Hematopoietic multipotent progenitor cell treated with erythropoietin and hydrocortisone succinate and interleukin-3 and kit ligand, for 8 days (in vitro differentiated cells): Measurements from ENCODE around the gene GSDME.
"Not testable (repeated sequence)": the region's sequence is repeated elsewhere in the genome, so short reads cannot be mapped to it uniquely, and the experiment has no call there.

Experiments used
- DNase-seq: peaks from one replicate; pipeline ENCODE4 v3.0.0-alpha.2; 2015

The GSDME gene

DNA sequence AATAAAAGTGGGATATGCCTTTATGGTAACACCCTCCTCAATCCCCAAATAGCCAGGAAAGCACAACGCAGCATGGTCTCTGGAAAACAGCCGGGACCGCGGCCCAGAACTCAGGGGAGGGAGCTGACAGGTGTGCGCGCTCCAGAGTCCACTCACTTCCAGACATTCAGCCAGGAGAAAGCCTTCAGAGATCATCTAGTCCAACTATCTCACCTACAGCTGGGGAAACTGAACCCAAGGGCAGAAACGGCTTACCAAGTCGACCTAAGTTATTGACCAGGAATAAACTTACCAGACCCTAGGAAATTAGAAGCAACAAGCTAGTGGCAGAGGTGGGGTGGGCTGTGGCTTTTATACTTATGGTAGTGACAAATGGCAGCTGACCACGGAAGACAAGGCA is 16.4 kb downstream of the GSDME start:
- DNase-seq: no peak

DNA sequence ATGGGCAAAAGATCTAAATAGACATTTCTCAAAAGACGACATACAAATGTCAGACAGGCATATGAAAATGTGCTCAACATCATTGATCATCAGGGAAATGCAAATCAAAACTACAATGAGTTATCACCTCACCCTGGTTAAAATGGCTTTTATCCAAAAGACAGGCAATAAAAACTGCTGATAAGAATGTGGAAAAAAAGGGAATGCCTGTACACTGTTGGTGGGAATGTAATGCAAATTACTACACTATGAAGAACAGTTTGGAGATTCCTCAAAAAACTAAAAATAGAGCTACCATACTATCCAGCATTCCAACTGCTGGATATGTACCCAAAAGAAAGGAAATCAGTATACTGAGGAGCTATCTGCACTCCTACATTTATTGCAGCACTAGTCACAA is 18.0 kb downstream of the GSDME start:
- no peak for DNase-seq

DNA sequence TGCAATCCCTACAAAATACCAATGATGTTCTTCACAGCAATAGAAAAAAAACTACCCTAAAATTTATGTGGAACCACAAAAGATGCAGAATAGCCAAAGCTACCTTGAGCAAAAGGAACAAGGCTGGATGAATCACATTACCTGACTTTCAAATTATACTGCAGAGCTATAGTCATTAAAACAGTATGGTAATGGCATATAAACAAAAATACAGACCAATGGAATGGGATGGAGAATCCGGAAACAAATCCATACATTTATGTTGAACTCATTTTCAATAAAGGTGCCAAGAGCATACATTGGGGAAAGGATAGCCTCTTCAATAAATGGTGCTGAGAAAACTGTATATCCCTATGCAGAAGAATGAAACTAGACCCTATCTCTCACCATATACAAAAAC is 18.7 kb downstream of the GSDME start:
- DNase-seq: no peak

DNA sequence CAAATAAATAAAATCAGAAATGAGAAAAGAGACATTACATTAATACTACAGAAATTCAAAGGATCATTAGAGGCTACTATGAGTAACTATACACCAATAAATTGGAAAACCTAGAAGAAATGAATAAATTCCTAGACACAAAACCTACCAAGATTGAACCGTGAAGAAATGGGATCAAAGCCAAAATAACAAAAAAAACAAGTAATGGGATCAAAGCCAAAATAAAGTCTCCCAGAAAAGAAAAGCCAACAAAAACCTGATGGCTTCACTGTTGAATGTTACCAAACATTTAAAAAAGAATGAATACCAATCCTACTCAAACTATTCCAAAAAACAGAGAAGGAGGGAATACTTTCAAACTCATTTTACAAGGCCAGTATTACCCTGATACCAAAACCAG is 20.0 kb downstream of the GSDME start:
- DNase-seq: no peak

DNA sequence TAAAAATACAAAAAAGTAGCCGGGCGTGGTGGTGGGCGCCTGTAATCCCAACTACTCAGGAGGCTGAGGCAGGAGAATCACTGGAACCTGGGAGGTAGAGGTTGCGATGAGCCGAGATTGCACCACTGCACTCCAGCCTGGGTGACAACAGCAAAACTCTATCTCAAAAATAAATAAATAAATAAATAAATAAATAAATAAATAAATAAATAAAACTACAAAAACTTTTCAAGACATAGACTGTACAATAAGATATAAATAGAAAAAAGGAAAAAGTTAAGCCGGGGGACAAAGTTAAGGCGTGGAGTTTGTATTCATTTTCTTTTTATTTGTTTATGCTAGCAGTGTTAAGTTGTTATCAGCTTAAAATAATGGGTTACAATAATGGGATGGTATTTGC is 21.7 kb downstream of the GSDME start:
- not testable (repeated sequence) for DNase-seq

DNA sequence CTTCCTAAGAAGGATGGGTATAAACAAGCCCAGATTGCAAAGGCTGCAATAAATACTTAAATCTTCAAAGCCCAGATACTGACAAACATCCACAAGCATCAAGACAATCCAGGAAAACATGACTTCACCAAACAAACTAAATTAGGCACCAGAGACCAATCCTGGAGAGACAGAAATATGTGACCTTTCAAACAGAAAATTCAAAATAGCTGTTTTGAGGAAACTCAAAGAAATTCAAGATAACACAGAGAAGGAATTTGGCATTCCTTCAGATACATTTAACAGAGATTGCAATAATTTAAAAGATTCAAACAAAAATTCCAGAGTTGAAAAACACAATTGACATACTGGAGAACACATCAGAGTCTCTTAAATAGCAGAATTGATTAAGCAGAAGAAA is 23.0 kb downstream of the GSDME start:
- no peak for DNase-seq

DNA sequence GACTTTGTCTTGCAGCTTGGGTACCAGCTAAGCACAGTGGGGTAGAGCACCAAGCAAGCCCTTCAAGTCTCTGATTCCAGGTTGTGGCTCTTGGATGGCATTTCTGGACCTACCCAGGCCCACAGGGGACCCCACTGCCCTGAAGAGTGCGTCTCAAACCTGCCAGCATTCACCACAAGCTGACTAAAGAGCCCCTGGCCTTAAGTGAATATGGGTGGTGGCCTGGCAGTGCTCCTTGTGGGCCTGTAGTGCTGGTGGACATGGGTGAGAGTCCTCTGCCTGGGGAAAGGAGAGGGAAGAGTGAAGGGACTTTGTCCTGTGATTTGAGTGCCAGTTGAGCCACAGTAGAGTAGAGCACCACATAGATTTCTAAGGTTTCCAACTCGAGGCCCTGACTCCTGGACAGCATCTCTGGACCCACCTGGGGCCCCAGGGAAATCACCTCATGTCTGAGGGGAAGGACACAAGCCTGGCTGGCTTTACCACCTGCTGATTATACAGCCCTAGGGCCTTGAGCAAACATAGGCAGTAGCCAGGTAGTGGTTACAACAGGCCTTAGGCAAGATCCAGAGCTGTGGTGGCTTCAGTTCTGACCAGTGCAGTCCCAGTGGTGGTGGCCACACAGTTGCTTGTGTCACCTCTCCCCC is 23.7 kb downstream of the GSDME start:
- DNase-seq: no peak

DNA sequence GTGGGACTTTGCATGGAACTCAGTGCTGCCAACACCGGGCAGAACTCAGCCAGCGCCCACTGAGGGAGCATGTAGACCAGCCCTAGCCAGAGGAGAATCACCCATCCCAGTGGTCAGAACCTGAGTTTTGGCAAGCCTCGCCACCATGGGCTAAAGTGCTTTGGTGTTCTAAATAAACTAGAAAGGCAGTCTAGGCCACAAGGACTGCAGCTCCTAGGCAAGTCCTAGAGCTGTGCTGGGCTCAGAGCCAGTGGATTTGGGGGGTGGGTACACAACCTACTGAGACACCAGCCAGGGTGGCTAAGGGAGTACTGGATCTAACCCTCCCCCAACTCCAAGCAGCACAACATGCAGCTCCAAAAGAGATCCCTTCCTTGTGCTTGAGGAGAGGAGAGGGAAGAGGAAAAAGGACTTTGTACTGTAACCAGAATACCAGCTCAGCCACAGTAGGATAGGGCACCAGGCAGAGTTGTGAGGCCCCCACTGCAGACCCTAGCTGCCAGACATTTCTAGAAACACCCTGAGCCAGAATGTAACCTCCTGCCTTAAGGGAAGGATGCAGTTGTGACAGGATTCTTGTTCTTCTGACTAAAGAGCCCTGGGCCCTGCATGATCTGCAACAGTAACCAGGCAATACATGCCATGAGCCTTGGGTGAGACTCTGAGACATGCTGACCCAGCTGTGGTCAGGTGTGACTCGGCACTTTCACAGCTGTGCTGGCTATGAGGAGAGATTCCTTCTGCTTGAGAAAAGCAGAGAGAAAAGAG is 24.4 kb downstream of the GSDME start:
- no peak for DNase-seq

DNA sequence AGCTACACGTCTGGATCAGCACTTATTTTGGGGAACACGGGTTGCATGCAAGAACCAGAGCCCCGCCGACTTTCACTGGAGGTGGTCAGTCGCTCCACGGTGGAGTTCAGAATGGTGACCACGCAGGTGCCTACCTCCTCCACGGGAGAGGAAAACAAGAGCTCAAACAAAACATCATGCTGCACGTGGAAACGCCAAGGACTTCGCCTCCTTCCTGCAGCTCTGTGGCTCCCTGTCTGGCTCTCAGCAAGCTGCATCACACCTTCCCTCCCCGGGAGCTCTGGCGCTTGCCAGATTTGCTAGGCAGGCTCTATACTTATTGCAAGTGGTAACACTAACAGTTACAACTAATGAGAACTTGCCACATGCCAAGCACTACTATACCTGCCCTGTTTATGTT is 26.0 kb downstream of the GSDME start:
- no peak for DNase-seq

DNA sequence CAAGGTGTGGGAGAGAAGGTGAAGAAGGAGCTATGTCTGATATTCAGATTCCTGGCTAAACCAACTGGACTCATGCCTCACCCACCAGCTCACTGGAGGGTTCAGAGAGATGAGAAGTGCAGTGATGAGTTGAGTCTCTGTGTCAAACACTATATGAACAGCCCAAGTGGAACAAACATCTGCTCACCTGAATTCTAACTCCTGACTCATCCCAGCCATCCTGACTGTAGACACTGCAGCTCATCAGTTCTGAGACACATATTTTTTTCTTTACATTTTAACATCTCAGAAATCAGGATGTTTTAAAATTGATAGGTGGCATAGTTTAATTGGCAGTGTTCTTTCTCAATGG is 27.3 kb downstream of the GSDME start:
- no peak for DNase-seq

DNA sequence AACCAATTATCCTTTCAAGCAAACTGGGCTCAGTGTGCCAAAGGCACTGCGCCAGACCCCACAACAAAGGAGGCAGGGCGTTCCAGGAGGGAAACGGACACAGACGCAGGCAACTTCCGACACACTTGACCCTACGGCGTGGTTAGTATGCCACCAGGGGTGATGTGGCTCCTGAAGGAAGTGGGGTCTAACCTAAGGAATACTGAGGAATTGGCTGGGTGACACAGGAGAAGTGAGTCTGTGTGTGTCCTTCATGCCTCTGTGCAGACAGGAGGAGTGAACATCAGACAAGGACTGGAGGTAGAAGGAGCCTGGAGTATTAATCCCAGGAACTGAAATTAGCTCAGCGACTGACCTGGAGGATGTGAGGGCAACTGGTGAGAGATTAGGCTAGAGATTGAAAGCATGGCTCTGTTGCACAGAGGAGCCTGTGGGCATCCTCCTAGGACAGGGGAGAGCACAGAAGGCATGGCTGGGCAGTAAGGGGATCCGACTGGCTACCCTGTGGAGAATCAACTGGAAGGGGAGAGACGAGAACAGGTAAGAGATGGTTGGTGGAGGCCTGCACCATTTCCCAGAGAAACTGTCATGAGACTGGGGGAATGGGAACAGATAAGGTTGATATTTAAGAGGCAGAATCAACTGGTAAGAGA is 27.8 kb downstream of the GSDME start:
- DNase-seq: no peak

DNA sequence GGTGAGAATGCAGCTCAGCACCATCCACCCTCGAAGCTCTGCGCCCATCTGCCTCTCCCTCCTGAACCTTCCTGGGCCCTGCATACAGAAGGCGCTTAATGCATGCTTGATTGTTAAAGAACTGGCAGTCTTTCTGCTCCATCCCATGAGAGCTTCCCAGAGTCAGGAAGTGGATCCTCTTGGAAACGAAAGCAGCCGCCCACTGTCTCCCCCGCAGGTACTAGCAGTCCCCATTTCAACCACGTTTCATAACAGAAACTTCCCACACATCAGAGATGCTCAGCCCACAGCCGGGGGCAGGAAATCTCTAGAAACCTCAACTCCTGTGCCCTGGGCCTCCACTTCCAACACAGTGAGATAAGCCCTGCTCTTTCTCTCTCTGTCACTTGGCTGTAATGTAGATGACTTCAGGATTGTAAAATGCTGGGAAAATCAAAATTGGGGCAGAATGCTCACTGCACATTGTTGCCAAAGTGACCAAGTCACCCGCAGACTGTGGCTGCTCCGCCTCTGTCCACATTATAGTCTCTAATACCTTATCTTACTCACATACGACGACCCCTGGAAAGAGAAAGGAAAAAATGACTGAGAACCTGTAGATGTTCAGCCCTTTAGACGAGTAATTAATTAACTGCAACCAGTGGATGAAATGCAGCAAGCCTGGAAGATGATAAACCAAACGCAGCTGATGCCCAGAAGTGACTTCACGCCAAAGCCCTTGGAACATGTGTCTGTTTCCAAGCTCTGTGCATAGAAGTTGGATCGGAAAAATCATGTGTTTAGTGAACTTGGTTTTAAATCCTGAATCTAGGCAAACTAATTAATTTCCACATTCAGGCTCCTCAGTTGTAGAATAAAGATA is 28.5 kb downstream of the GSDME start:
- DNase-seq: no peak

DNA sequence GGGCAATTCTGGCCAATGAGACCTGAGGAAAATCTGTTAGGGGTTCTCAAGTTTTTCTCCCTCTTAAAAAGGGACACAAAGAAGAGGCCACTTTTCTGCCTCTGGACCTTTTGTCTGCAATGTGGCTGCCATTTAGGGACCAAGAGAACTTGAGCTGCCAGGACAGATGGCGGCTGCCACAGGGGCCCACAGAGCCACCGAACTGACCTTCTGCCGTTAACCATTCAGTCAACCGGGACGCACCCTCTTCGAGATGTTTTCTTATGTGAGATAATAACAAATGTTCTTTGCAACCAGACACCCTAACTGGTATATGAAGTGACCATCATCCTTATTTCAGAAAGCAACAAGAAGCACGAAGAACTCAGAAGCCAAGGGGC is 29.2 kb downstream of the GSDME start:
- no peak for DNase-seq

DNA sequence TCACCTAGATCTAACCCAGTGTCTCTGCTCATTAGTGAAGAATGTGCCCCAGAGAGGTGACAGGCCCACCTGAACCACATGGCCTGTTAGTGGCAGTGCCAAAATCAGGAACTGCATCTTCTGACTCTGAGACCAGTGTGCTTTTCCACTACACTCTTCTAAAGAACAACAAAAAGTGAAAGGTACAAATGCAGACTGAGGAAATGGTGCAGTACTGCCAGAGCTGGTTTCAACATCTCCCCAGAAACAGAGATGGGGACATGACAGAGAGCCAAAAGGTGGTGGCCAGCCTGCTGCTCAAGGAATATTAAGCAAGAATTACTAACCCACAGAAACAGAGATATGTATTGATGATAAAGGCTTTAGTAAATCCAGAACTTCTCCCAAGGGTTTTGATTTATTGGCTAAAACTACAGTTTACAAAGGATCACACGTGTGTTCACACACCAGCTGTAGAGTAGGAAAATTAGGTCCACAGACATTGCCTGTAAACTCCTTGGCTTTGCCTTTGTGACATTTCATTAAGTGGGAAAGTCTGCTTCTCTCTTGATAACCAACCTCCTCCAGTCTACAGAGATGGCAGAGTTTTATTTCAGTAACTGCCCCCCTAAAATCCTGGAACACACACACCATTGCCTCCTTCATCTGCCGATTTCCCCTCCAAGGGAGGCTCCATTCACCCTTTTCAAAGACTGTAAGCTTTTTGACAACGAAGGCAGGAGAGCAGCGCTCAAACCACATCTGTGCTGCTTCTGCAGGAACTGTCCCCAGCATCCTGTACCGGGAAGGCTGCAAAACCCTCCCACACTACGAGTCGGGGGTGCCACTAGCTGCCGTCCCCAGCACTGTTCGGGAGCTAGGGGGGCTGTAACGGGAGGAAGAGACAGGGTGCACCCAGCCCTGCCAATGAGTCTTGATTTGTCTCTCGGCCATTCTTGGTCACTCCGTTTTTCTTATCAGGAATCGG is 29.8 kb downstream of the GSDME start:
- DNase-seq: no peak

DNA sequence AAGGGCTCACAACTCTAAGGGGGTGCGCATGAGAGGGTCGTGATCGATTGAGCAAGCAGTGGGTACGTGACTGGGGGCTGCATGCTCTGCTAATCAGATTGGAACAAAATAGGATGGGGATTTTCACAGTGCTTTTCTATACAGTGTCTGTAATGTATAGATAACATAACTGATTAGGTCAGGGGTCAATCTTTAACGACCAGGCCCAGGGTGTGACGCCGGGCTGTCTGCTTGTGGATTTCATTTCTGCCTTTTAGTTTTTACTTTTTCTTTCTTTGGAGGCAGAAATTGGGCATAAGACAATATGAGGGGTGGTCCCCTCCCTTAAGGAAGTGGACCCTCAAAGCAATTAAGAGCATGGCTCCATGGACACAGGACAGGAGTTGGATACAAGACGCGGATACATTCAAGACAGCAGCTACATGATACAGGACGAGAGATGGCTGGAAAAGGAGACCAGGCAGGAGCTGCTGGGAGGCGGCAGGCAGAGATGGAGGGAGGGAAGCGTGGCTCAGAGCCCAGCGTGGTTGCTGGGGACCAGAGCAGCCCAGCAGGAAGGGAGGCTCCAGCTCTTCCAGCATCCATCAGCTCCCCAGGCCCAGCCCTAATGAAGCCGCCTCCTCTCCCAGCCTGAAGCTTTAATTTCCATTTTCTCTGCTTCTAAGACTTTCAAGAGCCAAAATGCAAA is 31.6 kb downstream of the GSDME start:
- DNase-seq: peak; percentile 29

DNA sequence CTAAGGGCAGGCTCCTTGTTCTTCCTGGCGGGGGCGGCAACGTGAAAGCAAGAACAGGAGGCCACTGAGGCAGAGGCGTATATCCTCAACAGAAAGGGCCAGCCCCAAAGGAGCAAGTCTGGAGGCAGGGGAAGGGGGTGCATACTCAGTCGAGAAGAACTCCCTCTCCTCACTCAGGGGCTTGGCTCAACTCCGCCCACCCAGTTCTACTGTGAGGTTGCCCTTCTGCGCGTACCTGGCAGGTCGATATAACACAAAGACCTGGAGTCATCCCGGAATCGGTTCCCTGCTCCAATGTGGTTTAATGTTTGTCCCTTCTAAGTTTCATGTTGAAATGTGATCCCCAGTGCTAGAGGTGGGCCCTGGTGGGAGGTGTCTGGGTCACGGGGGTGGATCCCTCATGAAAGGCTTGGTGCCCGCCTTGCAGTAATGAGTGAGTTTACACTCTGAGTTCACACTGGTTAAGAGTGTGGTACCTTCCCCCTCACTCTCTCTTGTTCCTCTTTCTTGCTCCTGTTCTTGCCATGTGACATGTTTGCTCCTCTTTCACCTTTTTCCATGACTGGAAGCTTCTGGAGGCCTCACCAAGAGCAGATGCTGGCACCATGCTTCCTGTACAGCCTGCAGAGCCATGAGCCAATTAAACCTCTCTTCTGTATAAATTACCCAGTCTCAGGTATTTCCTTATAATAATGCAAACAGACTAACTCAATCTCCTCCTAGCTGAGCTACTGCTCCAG is 32.6 kb downstream of the GSDME start:
- no peak for DNase-seq

DNA sequence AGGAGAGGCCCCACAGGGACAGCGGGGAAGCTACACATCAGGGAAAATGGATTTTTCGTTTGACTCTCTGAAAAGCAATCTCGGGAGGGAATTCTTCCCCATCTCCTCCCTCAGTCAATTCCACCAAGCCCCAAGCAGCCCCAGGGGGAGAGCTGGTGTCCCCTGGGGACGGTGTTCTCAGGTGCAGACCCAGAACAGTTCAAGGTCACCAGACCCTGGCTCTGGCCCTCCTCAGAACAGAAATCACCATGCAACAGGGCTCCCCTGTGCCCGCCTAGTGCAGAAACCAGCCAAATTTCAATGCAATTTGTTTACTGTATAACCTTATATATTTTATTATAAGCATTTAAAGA is 34.1 kb downstream of the GSDME start:
- DNase-seq: no peak

DNA sequence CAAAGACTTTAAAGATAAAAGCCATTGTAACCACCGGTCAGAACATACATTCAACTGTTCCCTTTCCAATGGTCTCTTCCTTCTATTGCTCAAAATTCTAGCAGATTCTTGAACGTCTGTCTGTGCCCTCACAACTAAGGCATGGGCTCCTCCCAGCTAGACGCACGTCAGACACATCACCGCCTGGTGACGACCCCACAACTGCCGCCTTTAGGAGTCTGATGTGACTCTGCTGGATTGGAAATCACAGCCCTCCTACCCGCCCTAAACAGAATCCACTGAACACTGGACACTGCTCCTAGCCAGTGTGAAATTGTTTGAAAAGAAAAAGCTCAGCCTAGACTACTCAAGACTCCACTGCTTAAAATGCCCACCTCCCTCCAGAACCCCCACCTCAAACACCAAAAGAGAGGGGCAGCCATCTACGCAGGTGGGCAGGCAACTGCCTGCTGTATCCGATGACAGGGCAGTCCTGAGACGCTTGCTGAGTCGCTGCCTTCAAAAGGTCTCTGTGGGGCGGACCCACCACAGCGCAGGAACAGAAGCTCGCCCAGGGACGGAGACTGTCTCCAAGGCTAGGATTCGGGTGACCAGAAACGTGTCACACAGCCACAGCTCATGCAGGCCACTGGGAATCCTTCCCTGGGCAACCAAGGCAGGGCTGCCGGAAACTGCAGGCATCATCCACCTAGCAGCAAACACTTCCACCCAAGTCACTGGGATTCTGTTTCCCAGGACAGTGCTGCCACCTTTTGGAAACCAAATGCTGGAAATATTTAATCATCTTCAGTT is 34.7 kb downstream of the GSDME start:
- DNase-seq: no peak

DNA sequence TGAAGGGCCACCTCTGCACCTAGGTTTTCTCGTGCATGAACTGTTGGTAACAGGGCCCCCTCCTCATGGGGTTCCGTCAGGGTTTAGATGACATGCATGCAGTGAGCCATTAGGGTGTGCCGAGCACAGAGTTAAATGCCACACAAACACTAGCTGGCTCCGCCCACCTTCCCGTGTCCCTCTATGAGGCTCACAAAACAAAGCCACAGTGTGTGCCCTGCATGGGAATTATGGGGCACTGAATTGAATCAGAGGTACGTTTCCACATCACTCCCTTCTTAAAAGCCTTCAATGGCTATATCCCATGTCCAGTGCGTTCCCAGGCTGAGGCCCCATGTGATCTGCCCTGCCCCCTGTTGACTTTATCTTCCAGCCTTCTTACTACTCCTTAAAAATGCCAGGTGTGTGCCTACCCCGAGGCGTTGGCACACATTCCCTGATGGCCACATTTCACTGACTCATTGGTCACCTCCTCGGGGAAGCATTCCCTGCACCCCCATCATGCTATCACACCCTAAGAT is 35.7 kb downstream of the GSDME start:
- no peak for DNase-seq

DNA sequence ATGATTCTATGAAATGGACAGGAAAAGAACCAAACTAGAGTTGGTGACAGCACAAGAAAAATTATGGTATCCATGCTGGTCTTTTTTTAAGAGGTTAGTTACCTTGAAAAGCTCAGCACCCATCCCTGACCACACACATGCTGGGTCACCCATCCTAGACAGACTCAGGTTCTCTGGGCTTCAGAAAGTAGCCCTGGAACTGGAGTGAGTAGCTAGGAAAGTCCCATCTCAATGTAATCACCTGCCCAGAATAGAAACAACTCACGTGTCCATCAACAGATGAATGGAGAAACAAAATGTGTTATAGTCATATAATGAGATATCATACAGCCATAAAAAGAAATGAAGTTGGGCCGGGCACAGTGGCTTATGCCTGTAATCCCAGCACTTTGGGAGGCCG is 37.0 kb downstream of the GSDME start:
- no peak for DNase-seq
